ENCODE measurements around the gene ATP6V1C2.

- no peak for TF ChIP-seq CTCF (conservative IDR thresholded peaks at IDR 0.05; ENCODE audit: low read depth, low read length)
- TF ChIP-seq EZH2phosphoT487 (IDR thresholded peaks at IDR 0.05; ENCODE audit: borderline replicate concordance, low read length), result no peak
- TF ChIP-seq EZH2 (IDR thresholded peaks at IDR 0.05; ENCODE audit: low read length, unreplicated experiment), result no peak
Observed at GRCh38 chr2:10784719-10785118, 63.3 kb downstream of the ATP6V1C2 start.
